HG03139 (cell line): ENCODE data around the gene DYSF.
"Not testable (repeated sequence)": the region's sequence is repeated elsewhere in the genome, so short reads cannot be mapped to it uniquely, and the experiment has no call there.

ENCODE experiments used
- ATAC-seq: cut with Tn5 transposase; IDR thresholded peaks from one replicate; pipeline ENCODE4 v1.9.1; 2021; ENCODE audit not compliant: unreplicated experiment

The DYSF gene

DNA sequence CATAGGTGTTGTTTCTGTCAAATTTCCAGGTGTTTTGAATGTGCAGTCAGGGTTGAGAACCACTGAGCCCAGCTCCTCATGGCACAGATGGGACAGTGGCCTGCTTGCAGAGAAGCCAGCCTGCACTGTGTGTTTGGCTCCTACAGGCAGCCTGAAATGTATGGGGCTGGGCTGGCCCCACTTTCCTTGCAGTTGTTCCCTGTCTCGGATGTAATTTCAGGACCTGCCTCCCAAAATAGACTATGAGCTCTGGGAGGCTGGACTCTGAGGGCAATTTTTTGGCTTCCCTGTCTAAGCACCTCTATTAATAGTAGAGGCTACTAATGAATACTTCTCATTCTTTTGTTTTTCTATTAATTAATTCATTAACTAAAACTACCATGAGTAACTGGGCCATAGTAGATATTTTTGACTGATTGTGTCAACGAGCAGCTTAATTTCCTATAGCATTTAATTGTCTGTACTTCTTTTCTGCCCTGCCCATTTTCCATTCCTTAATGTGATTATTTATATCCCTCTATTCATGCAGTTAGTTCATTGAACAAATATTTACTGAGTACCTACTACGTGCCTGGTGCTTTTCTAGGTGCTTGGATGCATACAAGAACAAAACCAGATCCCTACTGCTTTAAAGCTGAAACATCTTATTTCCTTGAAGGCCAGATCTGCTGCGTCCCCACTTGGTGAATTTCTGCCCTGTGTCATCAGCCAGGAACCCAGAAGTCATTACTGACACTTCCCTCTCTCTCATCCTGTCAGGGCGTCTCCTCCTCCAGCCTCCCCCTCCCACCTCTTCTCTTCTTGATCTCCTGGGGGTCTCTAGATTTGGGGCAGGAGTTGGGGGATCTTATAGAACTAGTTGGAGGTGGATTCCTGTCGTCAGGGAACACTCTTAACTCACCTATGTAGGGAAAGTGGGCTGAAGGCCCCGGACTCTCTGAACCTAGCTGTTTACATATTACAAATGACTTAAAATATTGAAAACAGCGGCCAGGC lies 16.3 kb downstream of the DYSF start:
- no peak for ATAC-seq

DNA sequence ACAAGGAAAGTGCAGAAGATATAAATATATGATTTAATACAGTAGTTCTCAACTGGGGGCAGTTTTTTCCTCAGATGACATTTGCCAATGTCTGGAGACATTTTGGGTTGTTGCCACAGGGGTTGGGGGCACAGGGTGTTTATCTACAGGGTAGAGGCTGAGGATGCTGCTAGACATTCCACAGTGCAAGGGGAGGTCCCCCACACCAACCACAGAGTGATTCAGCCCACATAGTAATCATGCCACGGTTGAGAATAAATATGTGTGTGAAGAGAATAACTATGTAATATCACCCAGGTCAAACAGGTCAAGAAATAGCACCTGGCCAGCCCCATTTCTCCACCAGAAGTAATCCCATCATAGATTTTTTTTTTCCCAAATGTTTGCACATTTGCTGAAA lies 17.9 kb downstream of the DYSF start:
- ATAC-seq: no peak

DNA sequence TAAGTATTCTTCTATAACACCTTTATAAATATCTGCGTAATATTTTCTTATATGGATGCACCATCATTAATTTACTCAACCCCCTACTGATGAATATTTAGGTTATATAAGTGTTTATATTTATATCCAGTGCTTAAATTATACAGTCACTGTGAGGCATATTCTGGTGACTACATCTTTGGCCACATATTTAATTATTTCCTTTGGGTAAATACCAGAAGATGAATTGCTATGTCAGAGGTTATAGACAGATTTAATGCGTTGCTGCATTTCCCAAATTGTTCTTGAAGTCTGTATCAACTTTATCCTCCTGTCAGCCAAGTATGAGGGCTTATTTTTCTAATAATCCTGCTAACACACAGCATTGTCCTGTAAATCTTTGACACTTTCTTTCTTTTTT lies 18.7 kb downstream of the DYSF start:
- ATAC-seq: no peak

DNA sequence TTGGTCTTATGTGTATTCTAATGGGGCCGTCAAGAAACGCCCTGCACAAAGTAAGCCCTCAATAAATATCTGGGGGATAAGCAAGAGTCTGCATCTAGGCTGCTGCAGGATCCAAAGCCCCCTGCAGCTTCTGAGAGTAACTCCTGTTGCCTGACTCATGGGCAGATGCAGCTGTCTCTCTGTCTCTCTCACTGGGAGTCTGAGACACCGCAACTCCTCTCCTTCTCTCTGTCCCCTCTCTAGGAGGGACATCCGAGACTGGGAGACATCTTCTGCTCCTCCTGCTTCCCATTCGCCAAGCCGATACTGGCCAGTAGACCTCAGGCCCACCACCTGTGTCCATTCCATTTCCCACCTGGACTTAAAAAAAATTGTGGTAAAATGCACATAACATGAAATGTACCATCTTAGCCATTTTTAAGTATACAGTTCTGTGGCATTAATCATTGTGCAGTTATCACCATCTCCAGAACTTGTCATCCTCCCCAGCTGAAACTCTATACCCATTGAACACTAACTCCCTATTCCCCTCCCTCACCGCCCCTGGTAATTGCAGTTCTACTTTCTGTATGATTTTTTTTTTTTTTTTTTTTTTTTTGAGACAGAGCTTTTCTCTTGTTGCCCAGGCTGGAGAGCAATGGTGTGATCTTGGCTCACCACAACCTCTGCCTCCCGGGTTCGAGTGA lies 20.1 kb downstream of the DYSF start:
- no peak for ATAC-seq

DNA sequence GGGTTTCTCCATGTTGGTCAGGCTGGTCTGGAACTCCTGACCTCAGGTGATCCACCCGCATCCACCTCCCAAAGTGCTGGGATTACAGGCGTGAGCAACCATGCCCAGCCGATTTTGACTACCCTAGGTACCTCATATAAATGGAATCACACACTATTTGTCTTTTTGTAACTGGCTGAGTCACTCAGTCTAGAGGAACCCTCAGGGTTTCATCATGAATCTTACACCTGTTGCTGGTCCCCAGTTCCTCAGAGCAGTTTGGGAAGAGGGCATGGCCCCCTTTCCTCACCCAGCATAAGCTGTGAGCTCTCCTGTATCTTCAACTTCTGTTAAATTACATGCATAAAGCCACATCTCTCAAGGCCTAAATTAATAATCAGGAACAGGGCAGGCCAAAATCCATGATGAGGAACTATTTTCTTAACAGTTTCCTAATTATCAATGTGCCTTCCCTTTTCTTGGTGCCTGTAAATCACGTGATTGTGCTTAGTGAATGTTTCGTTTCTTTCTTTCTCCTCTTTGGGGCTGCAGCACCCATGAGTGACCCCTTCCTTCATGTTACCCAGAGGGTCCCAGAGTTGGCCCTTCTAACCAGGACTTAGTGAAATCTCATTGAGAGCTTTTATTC lies 20.9 kb downstream of the DYSF start:
- ATAC-seq: no peak

DNA sequence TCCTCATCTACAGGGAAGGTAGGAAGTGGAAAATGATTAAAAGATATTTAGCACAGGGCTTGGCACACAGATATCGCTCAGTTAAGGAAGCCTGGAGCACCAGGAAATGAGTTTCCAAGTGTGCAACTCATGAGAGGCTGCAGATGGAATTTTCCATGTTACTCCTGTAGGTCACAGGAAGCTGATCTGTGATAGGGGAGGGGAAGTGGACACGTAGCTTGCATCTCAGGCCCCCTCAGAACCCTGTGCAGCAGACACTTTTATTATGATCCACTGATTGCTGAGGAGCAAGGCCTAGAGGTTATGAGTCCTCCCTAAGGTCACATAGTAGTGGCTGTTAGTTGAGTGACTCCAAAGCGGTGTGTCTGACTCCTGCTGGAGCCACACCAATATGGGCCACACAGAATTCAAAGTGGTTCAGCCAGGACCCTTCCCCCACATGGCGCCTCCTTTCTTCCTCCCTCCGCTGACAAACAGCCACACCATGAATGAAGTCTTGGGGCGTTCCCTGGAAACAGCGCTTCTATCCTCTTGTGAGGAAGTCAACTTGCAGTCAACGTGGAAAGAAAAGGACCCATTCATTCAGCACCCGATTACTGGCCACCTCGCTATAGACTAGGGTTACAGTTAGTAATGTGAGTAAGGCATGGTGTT lies 21.5 kb downstream of the DYSF start:
- no peak for ATAC-seq

DNA sequence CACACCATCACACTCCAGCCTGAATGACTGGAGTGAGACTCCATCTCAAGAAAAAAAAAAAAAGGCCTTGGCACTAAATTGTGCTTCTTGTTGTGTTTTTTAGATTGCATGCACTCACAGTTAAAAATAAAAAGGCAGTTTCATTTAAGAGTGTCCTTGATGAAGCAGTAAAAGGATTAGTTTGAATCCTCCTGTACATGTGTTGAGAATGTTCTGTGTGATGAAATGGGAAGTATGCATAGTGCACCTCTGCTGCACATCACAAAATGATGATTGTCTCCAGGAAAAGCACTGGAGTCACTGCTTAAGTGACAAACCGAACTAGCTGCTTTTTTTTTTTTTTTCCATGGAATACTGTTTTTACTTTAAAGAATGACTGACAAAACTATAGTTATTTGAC lies 23.1 kb downstream of the DYSF start:
- ATAC-seq: no peak

DNA sequence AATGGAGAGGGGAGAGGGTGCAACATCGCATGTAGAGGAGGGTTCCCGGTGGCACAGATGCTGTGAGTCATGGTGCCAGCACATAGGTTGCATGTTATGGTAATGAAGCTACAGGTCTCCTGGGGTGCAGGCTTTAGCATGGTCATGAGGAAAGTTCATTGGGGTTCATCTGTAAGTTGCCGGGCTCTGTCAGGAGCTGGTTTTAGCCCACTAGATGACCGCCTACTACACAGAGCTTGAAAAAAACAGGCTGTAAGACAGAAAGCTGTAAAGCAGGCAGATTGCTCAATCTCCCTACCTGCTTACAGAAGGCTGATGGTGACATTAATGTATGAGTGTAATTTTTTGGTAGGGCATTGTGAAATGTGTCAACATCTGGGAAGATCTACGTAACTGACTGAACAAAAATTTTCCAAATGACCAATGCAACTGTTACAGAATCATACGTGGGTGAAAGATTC lies 23.9 kb downstream of the DYSF start:
- no peak for ATAC-seq

DNA sequence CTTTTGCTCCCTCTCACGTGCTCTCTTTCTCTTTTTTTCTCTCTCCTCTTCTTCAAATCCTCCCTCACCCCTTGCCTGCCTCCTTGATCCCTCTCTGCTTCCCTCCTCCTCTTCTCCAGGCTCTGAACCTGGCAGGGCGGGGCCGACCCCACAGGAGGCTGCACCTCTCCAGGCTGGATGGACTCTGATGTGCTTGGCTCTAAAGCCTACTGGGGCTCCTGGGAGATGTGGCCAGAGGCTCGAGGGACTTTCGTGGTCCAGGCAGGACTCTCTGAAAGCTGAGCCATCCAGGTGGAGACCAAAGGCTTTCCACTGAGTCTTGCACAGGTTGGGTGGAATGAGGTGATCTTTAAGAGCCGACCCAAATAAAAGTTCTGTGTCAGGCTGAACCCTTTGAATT lies 25.4 kb downstream of the DYSF start:
- no peak for ATAC-seq

DNA sequence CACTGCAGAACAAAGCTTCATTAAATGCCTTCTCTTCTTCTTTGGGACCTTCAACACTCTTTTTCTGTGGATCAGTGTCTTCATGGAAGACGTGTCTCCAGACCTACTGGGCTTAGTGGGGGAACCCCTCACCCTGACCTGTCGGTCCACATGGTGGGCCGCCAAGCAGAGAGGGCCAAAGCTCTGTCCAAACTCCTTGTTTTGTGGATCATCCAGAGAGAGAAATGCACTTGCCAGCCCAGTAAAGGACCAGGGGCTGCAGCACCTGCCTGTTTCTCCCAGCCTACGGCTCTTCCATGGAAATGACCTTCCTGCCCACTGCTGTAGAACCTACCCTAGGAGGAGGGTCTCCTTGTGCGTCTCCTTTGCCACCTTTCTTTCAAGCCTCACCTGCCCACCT lies 25.9 kb downstream of the DYSF start:
- ATAC-seq: no peak

DNA sequence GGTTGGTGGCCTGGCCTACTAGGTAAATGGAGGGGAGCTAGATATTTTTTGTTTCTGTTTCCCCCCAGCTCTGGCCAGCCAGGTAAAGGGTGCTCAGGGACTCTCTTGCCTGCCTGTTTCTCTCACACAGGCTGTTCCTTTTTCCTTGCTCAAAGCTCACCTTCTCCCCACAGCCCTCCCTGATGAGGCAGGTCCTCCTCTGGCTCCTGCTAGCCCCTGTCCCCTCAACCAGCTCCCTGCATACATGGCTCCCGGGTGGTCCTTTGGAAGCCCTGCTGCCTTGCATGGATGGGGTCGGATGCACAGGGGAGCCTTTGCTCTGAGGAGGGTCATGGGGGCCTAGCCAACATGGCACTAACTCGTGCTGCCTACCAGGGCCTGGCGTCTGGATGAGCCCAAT lies 27.8 kb downstream of the DYSF start:
- no peak for ATAC-seq

DNA sequence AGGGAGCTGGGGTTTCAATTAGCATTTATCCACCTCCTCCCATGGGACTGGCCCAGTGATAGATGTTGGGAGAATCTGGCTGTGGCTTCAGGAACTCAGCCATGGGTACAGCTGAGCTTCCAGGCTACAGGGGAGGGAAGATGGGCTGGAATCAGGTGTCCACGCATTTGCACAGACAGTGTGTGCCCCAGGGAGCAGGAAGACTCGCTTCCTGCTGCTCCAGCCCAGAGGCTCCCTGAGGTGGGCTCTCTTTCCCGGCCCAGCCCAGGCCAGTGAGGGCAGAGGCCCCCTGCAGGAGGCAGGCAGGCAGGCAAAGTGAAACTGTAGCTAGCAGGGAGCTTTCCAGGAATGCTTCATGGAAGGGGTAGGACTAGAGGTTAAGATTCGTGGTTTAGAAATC lies 28.7 kb downstream of the DYSF start:
- no peak for ATAC-seq

DNA sequence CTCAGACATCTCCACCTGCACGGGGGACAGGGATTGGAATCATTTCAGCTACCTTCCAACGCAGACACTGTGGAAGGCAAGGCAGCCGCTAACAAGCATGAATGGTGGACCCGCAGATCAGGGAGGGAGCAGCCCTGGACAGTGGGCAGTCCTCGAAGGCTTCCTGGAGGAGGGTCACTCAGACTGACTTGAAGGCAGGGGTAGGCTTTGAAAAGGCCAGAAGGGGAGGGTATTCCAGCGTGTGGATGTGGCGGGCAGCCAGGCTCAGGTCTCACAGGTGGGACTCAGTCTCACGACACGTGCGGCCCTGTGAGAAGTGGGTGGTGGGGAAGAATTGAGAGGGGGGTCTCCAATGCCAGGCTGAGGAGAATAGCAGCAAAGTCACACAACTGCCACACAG lies 29.9 kb downstream of the DYSF start:
- ATAC-seq: no peak

DNA sequence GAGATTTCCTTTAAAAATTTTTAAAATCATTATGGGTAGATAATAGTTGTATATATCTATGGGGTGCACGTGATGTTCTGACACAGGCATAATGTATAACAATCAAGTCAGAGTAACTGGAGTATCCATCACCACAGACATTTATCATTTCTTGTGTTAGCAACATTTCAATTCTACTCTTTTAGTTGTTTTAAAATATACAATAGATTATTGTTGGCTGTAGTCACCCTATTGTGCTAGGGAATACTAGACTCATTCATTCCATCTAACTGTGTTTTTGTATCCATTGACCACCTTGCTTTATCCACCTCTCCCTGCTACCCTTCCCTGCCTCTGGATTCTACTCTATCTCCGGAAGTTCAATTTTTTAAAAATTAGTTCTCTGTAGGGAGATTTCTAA lies 31.0 kb downstream of the DYSF start:
- no peak for ATAC-seq

DNA sequence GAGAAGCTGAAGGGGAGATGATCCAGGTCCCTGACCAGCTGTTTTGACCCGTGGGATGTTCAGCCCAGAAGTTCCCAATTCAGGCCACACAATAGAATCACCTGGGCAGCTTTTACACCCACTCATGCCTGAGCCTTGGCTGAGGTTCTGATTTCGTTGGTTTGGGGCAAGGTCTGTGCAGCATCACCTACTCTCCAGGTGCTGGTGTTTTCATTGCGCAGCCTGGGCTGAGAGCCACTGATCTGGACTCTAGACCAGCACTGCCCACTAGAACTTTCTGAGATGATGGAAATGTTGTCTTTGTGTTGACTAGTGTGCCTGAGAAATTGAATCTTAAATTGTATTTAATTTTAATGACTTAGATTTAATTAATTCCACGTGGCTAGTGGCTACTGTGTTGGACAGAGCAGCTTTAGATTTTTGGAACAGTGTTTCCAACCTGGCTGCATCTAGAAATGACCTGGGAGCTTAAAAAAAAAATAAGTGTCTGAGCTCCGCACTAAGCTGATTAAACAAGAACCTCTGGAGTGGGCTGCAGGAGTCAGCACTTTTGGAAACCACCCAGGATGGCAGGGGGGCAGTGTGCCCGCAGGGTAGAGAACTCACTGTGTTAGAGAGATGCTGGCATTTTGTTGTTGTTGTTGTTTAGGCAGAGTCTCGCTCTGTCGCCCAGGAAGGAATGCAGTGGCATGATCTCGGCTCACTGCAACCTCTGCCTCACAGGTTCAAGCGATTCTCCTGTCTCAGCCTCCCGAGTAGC lies 33.7 kb downstream of the DYSF start:
- no peak for ATAC-seq

DNA sequence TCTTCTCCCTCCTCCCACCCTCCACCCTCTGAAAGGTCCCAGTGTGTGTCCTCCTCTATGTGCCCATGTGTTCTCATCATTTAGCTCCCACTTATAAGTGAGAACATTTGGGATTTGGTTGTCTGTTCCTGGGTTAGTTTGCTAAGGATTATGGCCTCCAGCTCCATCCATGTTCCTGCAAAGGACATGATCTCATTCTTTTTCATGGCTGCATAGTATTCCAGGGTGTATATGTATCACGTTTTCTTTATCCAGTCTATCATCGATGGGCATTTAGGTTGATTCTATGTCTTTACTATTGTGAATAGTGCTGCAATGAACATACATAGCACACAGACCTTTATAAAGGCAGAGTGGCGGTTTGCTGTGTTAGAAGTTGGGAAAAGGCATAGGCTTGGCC lies 38.2 kb downstream of the DYSF start:
- ATAC-seq: not testable (repeated sequence)

DNA sequence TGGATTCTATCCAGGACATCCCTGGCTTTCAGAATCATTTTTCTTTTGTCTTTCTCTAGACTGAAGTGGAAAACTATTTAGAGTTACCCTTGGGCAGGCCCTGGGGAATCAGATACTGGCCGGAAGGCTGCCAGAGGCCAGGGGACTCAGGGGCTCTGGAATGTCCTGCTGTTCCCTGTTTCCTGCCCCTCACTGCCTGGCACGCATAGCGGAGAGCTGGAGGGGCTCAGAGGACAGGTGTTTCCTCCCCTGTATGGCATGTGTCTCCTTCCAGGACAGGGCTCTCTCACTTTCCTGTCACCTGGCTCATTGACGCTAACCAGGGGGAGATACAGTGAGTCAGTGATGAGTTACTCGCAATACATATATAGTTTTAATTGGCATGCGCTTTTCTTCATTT lies 38.8 kb downstream of the DYSF start:
- no peak for ATAC-seq

DNA sequence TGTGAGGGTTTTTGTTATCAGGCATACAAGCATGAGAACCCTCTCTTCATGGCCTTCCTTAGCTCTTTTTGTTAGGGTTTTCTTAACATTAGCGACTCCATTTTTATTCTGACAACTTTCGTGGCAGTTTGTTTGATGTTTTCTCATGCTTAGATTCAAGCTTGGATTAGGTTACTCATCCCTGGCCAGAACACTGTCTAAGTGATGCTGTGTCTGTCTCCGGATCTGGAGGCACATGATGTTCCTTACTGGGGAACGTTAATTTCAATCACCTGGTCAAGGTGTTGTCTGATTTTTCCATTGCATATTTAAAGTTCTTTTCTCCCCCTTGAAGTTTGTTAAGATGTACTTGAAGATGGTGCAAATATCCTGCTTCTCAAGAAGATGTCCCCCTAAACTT lies 40.7 kb downstream of the DYSF start:
- no peak for ATAC-seq

DNA sequence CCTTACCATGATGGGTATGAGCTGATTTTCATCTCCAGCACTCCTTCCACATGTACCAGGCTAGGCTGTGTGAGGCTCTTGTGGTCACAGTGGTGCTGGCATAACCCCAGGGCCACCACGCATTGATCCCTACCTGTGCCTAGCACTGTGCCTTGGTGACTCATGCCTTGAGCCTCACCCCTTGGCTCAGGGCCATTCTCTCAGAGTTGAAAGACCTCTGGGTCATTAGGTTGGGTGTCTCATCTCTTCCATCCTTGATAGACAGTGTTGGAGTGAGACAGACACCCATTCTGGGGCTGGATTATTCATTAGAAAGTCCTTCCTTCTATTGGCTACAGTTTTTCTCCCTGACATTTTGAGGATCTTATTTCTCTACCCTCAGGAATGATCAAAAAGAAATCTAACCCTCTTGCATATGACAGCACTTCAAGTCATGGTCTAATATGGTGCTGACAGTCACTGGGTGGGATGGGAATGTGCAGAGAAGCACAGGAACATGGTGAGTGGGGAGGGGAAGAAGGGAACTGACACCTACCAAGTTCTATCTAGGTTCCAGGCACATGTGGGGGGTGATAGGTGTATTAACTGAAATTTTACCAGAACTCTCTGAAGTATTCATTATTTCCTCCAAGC lies 41.3 kb downstream of the DYSF start:
- ATAC-seq: no peak

DNA sequence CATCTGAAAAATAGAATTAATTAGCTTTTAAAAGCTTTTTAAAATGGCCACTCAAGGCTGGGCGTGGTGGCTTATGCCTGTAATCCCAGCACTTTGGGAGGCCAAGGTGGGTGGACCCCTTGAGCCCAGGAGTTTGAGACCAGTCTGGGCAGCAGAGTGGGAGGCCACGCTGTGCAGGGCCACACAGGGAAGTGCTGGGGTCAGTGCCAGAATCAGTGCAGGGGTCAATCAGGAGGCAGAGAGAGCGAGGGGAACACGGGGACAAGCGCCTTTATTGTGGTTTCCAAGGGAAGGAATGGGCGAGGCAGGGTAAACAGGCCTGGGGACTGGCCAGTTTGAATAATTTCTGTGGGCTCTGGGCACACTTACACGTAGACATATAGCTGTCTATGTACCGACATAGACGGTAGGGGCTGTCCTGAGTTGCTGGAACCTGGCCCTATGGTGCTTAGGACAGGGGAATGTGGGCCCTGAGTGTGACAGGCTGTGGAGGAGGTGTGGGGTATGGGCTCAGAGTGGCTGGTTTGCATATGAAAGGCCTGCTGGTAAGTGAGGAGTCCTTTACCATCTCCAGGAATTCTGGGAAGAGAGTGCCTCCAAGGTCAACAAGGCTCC lies 42.9 kb downstream of the DYSF start:
- no peak for ATAC-seq
